ENCODE data around the gene EXOC3L4. TPM values are rescaled to one million over a fixed set of nuclear protein-coding genes. Genes with fewer than 3 reads are reported as not detected.
A peak's percentile ranks its signal among the peaks of the same experiment; 100 is the strongest.

EXOC3L4 gene
- total and polyA plus RNA-seq, 2 of the 8 experiments (the other 6 are each of a cell fraction or from before 2014, with no cell fraction given): 0.45 to 0.57 TPM

GRCh38 chr14:103141117-103141796, 46.7 kb downstream of the EXOC3L4 start (continued):
- TF ChIP-seq ATF2 (IDR thresholded peaks at IDR 0.05; ENCODE audit: low read length) (no peak), TAF7 (optimal IDR thresholded peaks at IDR 0.05; ENCODE audit: borderline replicate concordance, low read depth, low read length) (no peak), EZH2 (IDR thresholded peaks at IDR 0.05; ENCODE audit: low read depth, low read length, severe bottlenecking) (no peak), TBP (IDR thresholded peaks at IDR 0.05; ENCODE audit: low read depth, low read length) (no peak), GABPA (IDR thresholded peaks at IDR 0.05; ENCODE audit: borderline replicate concordance, insufficient read depth, low read length) (peak; percentile 39; the same call in 1 of the 2 replicates), BRCA1 (IDR thresholded peaks at IDR 0.05; ENCODE audit: low read depth, low read length) (no peak), RBBP5 (IDR thresholded peaks at IDR 0.05; ENCODE audit: borderline replicate concordance, low read depth, low read length) (no peak), SRF (IDR thresholded peaks at IDR 0.05; ENCODE audit: low read depth, low read length) (no peak), ASH2L (IDR thresholded peaks at IDR 0.05; ENCODE audit: low read length) (no peak), USF2 (IDR thresholded peaks at IDR 0.05; ENCODE audit: low read length) (no peak), SIX5 (IDR thresholded peaks at IDR 0.05; ENCODE audit: low read depth, low read length) (no peak), POU5F1 (IDR thresholded peaks at IDR 0.05; ENCODE audit: low read depth, low read length) (no peak), E2F6 (IDR thresholded peaks at IDR 0.05) (no peak), TEAD4 (IDR thresholded peaks at IDR 0.05; ENCODE audit: low read depth, low read length) (no peak), POLR2AphosphoS5 (IDR thresholded peaks at IDR 0.05; ENCODE audit: low read depth, low read length) (no peak)
- TF ChIP-seq, protein P1, sequence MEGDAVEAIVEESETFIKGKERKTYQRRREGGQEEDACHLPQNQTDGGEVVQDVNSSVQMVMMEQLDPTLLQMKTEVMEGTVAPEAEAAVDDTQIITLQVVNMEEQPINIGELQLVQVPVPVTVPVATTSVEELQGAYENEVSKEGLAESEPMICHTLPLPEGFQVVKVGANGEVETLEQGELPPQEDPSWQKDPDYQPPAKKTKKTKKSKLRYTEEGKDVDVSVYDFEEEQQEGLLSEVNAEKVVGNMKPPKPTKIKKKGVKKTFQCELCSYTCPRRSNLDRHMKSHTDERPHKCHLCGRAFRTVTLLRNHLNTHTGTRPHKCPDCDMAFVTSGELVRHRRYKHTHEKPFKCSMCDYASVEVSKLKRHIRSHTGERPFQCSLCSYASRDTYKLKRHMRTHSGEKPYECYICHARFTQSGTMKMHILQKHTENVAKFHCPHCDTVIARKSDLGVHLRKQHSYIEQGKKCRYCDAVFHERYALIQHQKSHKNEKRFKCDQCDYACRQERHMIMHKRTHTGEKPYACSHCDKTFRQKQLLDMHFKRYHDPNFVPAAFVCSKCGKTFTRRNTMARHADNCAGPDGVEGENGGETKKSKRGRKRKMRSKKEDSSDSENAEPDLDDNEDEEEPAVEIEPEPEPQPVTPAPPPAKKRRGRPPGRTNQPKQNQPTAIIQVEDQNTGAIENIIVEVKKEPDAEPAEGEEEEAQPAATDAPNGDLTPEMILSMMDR (IDR thresholded peaks at IDR 0.05; ENCODE audit: control extremely low read depth in 1 of 3, insufficient read depth in 1 of 3, low read depth in 1 of 3, low read length in 3 of 3): peak in 2 of 3 experiments; percentile 91 to 96; a peak in 3 of 4 replicates

All from H1 (cell line).